ENCODE measurements around the gene KRTAP6-3. TPM values are rescaled to one million over a fixed set of nuclear protein-coding genes. Genes with fewer than 3 reads are reported as not detected.

Gene KRTAP6-3
- total and polyA plus RNA-seq, 9 of the 15 experiments (the other 6 are each of a cell fraction or from before 2014, with no cell fraction given): 0.23 TPM; not detected in 8

DNA sequence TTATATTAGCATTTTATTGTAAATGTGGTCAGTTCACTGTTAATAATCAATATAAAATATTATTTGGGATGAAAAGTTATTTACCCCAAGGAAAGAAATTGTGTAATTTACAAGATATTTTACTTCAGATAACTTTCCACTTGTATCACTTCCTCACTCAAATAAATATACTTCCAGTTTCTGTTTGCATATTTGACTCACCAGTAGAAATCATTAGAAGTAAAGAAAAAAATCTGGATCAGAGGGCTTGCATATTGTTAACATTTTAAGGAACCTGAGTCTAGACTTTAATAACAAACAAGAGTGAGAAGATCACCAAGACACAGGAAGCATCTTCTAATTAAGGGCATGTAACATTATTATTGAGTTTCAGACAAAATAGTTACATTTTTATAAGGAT, 27.8 kb downstream of the KRTAP6-3 start:
- BruUV-seq (replicated peaks): no TSS peak
- H3K9ac ChIP-seq (ENCODE audit: insufficient read depth in 1 of 2, low read depth in 2 of 2, low read length in 2 of 2): no peak overlapping the region
- no peak for DNase-seq (ENCODE audit: extremely low read depth in 1 of 4, low spot score in 3 of 4)
- intact Hi-C loops (cut with micrococcal nuclease) (no loop called here), in situ Hi-C loops (cut with MboI) (no loop called here)
- H3K9me1 ChIP-seq (ENCODE audit: control insufficient read depth, insufficient read depth, low read length): no peaks in the 10 kb centered on the region
- H3K4me3 ChIP-seq: no peak overlapping the region
- H3K9me3 ChIP-seq (replicated peaks; ENCODE audit: control insufficient read depth, insufficient read depth, low read depth, low read length): no peaks in the 10 kb centered on the region; the same call in 1 of the 2 replicates
- no peaks in the 10 kb centered on the region for H3K27me3 ChIP-seq (ENCODE audit: control insufficient read depth in 2 of 2, insufficient read depth in 2 of 2, low read length in 2 of 2)
- no peak overlapping the region for H3K4me2 ChIP-seq (ENCODE audit: insufficient read depth, low read length)
- no peaks in the 10 kb centered on the region for H3K36me3 ChIP-seq (ENCODE audit: control insufficient read depth, insufficient read depth, low read length)
- H3K79me2 ChIP-seq (ENCODE audit: control insufficient read depth, insufficient read depth, low read length): no peaks in the 10 kb centered on the region
- TF ChIP-seq SRSF3 (IDR thresholded peaks at IDR 0.05; ENCODE audit: insufficient read depth, low read length) (no peak), KLF1 (tag; IDR thresholded peaks at IDR 0.05) (no peak), SPI1 (IDR thresholded peaks at IDR 0.05; ENCODE audit: borderline replicate concordance, low read depth, low read length) (no peak), TAF7 (tag; IDR thresholded peaks at IDR 0.05) (no peak), ZBTB7A (IDR thresholded peaks at IDR 0.05; ENCODE audit: borderline replicate concordance, control insufficient read depth, low read depth, low read length) (no peak)
- H3K27ac ChIP-seq (ENCODE audit: extremely low read depth, low read depth, low read length): no peak overlapping the region
- FAIRE-seq: no peak
- ChIA-PET CTCF (ENCODE audit: low intra/inter-chr PET ratio) (no interaction called here), POLR2A (no interaction called here)
- H4K20me1 ChIP-seq (replicated peaks; ENCODE audit: control insufficient read depth, insufficient read depth, low read length): no peaks in the 10 kb centered on the region
- no peak overlapping the region for H2AFZ ChIP-seq (ENCODE audit: low read depth, low read length)
- ATAC-seq: no peak
- no peaks in the 10 kb centered on the region for H3K4me1 ChIP-seq (replicated peaks in 1 of 2; ENCODE audit: control insufficient read depth in 2 of 2, insufficient read depth in 2 of 2, low read length in 2 of 2)

DNA sequence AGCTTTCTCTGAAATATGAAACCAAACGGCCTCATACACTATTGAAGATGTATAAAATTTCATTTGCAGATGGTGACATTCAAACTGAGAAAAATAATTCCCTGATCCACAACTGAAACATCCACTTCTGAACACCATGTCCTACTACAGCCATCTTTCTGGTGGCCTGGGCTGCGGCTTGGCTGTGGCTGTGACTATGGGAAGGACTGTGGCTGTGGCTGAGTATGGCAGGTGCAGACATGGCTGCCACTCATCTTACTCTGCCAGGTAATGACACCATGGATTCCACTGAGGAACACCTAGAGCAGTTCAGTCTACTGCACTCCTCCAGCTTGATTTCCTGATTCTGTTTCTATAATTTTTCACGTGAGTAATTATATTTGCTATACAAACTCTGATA, 28.3 kb downstream of the KRTAP6-3 start, which contains the start of gene KRTAP20-4:
TSS of gene KRTAP20-4 (plus strand) at position 106 of the 400 bp plus-strand sequence.
- Histone ChIP-seq H3K4me1 (replicated peaks in 1 of 2; ENCODE audit: control insufficient read depth in 2 of 2, insufficient read depth in 2 of 2, low read length in 2 of 2) (no peaks in the 10 kb centered on the region), H3K9ac (ENCODE audit: insufficient read depth in 1 of 2, low read depth in 2 of 2, low read length in 2 of 2) (no peak within 1 kb of the TSS), H2AFZ (ENCODE audit: low read depth, low read length) (no peak within 1 kb of the TSS), H3K9me1 (ENCODE audit: control insufficient read depth, insufficient read depth, low read length) (no peaks in the 10 kb centered on the region), H3K79me2 (ENCODE audit: control insufficient read depth, insufficient read depth, low read length) (no peaks in the 10 kb centered on the region), H3K4me2 (ENCODE audit: insufficient read depth, low read length) (no peak within 1 kb of the TSS), H4K20me1 (replicated peaks; ENCODE audit: control insufficient read depth, insufficient read depth, low read length) (no peaks in the 10 kb centered on the region), H3K9me3 (replicated peaks; ENCODE audit: control insufficient read depth, insufficient read depth, low read depth, low read length) (no peaks in the 10 kb centered on the region; the same call in 1 of the 2 replicates), H3K36me3 (ENCODE audit: control insufficient read depth, insufficient read depth, low read length) (no peaks in the 10 kb centered on the region), H3K4me3 (no peak within 1 kb of the TSS), H3K27ac (ENCODE audit: extremely low read depth, low read depth, low read length) (no peak within 1 kb of the TSS), H3K27me3 (ENCODE audit: control insufficient read depth in 2 of 2, insufficient read depth in 2 of 2, low read length in 2 of 2) (no peaks in the 10 kb centered on the region)
- ATAC-seq (no peak), DNase-seq (ENCODE audit: extremely low read depth in 1 of 4, low spot score in 3 of 4) (no peak), FAIRE-seq (no peak)
- 0% methylated on average over 3 of the region's 3 CpGs for WGBS (ENCODE audit: insufficient coverage, low coverage, missing lambda C conversion rate)
- TF ChIP-seq PTBP1 (IDR thresholded peaks at IDR 0.05; ENCODE audit: low read depth, low read length) (no peak), JUNB (CRISPR knock-in tag; conservative IDR thresholded peaks at IDR 0.05) (no peak), HDGF (IDR thresholded peaks at IDR 0.05) (no peak), ZNF780A (CRISPR knock-in tag; IDR thresholded peaks at IDR 0.05) (no peak), LARP7 (IDR thresholded peaks at IDR 0.05) (no peak), XRCC3 (IDR thresholded peaks at IDR 0.05) (no peak), TAF7 (tag; IDR thresholded peaks at IDR 0.05) (no peak), LCOR (CRISPR knock-in tag; IDR thresholded peaks at IDR 0.05) (no peak), SPI1 (IDR thresholded peaks at IDR 0.05; ENCODE audit: borderline replicate concordance, low read depth, low read length) (no peak), TRIM25 (IDR thresholded peaks at IDR 0.05; ENCODE audit: borderline replicate concordance) (no peak), CCAR2 (IDR thresholded peaks at IDR 0.05; ENCODE audit: low read depth, low read length) (no peak)
- no TSS peak for BruUV-seq (replicated peaks)
- intact Hi-C loops (cut with micrococcal nuclease): no loop called here
- in situ Hi-C loops (cut with MboI): no loop called here
- CTCF ChIA-PET (ENCODE audit: low intra/inter-chr PET ratio): no interaction called here
- POLR2A ChIA-PET: no interaction called here
